Stomach smooth muscle (tissue), 2 donors: ENCODE results near the gene NOS1AP.
"Not testable (repeated sequence)": the region's sequence is repeated elsewhere in the genome, so short reads cannot be mapped to it uniquely, and the experiment has no call there.

Experiments used
- H3K27ac ChIP-seq: one replicate; pipeline ENCODE4 v1.7.0; 2013; ENCODE audit warnings: mild to moderate bottlenecking, low read length, inconsistent platforms
- H3K27me3 ChIP-seq, 2 donors: one replicate each; pipeline ENCODE4 v1.7.0; 2013; ENCODE audit warnings: low read length in 2 of 2; ENCODE audit not compliant: insufficient read depth in 2 of 2, control insufficient read depth in 1 of 2
- H3K36me3 ChIP-seq, 2 donors: one replicate each; pipeline ENCODE4 v1.7.0; 2013; ENCODE audit warnings: low read length in 2 of 2; ENCODE audit not compliant: control insufficient read depth in 2 of 2, insufficient read depth in 2 of 2
- H3K4me1 ChIP-seq: one replicate; pipeline ENCODE4 v1.7.0; 2013; ENCODE audit warnings: low read length; ENCODE audit not compliant: control insufficient read depth, insufficient read depth
- H3K4me3 ChIP-seq, 2 donors: one replicate each; pipeline ENCODE4 v1.7.0; 2013; ENCODE audit warnings: low read length in 2 of 2
- H3K9ac ChIP-seq, 2 donors: one replicate each; pipeline ENCODE4 v1.7.0; 2013; ENCODE audit warnings: low read length in 2 of 2, mild to moderate bottlenecking in 1 of 2
- H3K9me3 ChIP-seq, 2 donors: one replicate each; pipeline ENCODE4 v1.7.0; 2013; ENCODE audit warnings: low read length in 2 of 2; ENCODE audit not compliant: control insufficient read depth in 2 of 2
- donor health status: healthy.
- donor health status: Pancreatic carcinoma.

The NOS1AP gene

DNA sequence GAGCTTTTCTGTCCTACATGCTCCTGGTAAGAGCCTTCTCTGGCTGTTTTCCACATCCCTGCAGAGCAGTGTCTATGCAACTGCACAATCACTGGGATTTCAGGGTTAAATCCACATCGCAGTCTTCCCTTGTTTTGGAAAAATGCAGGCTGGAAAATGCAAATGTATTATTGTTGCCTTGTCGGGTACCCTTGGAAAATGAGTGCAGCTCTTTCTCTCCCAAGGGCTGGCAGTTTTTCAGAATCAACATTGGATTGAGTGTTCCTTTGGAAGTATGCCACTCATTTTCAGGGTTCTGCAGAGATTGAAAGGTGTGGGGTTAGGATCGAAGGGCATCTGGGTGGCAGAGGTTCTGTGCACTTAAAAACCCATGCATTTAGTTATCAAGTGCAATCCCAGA is 3.2 kb downstream of the NOS1AP start:
- no peak overlapping the region for H3K4me3 ChIP-seq
- H3K27ac ChIP-seq, result no peak overlapping the region
- no peak overlapping the region for H3K9ac ChIP-seq
- H3K27me3 ChIP-seq, result peaks cover 2 to 5% of the 10 kb centered on the region in 2 donors
- H3K9me3 ChIP-seq, result peaks cover 0 to 6% of the 10 kb centered on the region in 2 donors
- no peaks in the 10 kb centered on the region for H3K36me3 ChIP-seq
- H3K4me1 ChIP-seq, result peaks cover 23% of the 10 kb centered on the region

DNA sequence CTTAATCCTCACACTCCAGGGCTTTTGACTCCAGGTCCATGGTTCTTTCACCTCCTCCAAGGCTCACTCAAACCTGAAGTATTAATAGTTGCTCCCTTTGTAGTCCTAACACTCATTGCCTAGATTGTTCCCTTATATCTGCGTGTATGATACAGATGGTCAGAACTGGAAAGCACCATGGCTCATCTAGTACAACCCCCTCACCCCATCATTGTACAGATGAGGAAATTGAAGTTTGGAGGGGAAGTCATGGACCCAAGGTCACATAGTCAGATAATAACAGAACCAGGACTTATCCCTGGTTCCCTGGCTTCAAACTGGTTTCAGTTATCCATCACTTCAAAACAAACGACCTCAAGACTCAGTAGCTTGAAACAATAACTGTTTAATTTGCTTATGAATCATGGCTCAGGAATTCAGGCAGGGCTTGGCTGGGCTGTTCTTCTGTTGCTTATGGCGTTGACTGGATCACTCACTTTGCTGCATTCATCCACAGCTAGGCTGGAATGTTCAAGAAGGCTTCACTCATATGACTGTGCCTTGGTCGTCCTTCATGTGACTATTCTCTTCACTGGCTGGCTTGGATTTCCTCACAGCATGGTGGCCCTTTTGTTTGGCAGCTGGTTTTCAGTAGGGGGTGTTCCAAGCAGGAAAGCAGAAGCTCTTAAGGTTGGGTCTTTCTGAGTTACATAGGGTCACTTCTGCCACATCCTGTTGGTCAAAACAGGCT is 5.0 kb downstream of the NOS1AP start:
- H3K4me3 ChIP-seq, result no peak overlapping the region
- H3K27ac ChIP-seq, result no peak overlapping the region
- H3K36me3 ChIP-seq, result no peaks in the 10 kb centered on the region
- H3K9ac ChIP-seq, result no peak overlapping the region
- H3K27me3 ChIP-seq, result peaks cover 2 to 5% of the 10 kb centered on the region in 2 donors
- peaks cover 0 to 6% of the 10 kb centered on the region in 2 donors for H3K9me3 ChIP-seq
- H3K4me1 ChIP-seq, result peaks cover 16% of the 10 kb centered on the region

DNA sequence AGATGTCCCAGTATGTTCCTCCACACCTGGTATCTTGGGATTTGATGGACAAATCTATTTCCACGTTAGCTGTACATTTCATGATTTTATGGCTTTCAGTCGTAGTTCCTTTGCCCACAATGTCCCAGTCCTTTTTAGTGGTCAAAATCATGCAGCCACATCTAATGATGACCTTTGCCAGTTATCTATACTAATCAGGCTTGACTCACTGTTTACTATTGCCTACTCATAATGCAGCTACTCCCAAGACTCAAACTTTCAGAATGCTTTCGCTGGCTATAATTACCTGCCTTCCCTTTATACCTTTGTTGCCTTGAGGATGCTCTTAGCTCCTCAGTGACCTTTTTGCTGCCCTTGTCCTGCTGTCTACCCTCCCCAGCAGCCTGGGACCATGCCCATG is 6.4 kb downstream of the NOS1AP start:
- Histone ChIP-seq H3K4me1 (peaks cover 10% of the 10 kb centered on the region), H3K36me3 (no peaks in the 10 kb centered on the region), H3K27me3 (peaks cover 0 to 2% of the 10 kb centered on the region in 2 donors), H3K9ac (no peak overlapping the region), H3K27ac (no peak overlapping the region), H3K4me3 (no peak overlapping the region), H3K9me3 (peaks cover 0 to 6% of the 10 kb centered on the region in 2 donors)

DNA sequence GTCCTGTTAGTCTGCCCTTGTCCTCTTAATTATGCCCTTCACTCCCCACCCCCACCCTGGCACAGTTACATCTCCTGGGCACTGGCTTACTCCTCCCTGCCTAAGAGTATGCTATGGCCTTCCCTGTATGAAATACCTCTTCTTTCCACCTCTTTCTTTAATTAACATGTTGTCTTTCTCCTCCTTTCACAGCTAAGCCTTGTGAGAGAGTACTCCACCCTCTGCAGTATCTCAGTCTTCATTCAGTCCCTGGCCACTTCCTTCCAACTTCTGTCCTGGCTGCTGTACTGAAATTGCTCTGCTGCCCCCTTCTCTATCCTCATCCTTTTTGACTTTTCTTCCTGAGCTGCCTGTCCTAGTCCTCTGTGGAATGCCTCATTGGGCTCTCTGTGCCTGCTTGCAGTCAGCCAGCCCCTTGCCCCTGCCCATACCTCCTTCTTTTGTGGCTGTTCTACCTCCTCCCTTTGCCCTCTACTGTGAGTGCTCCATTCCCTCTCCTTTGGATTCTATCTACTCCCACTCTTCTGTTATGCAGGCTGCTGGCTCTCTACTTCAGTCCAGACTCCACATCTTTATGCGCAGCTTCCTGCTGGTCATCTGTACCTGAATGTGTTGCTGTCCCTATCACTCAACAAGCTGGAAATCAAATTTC is 8.3 kb downstream of the NOS1AP start:
- Histone ChIP-seq H3K4me1 (peaks cover 6% of the 10 kb centered on the region), H3K9ac (no peak overlapping the region), H3K36me3 (no peaks in the 10 kb centered on the region), H3K27me3 (no peaks in the 10 kb centered on the region), H3K9me3 (peaks cover 0 to 6% of the 10 kb centered on the region in 2 donors), H3K4me3 (no peak overlapping the region), H3K27ac (no peak overlapping the region)

DNA sequence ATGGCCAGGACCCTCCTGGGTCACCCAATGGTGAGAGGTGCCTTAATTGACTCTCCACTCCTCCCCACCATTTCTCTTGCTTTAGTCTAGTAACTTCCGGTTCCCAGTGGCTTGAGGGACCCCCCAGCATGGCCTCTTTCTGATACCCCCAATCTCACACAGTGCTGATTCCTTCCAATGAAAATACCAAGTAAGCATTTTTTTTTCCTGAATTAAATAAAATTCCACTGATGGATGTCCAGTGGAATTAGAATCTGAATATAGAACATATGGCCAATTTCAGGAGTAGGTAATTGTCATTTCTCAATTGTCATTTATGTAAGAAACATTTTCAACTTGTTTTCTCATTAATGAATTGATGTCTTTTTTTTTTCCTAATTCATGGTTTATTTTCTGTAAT is 9.5 kb downstream of the NOS1AP start:
- Histone ChIP-seq H3K27ac (no peak overlapping the region), H3K4me3 (no peak overlapping the region), H3K36me3 (no peaks in the 10 kb centered on the region), H3K4me1 (peaks cover 4% of the 10 kb centered on the region), H3K9me3 (peaks cover 0 to 6% of the 10 kb centered on the region in 2 donors), H3K27me3 (no peaks in the 10 kb centered on the region), H3K9ac (no peak overlapping the region)

DNA sequence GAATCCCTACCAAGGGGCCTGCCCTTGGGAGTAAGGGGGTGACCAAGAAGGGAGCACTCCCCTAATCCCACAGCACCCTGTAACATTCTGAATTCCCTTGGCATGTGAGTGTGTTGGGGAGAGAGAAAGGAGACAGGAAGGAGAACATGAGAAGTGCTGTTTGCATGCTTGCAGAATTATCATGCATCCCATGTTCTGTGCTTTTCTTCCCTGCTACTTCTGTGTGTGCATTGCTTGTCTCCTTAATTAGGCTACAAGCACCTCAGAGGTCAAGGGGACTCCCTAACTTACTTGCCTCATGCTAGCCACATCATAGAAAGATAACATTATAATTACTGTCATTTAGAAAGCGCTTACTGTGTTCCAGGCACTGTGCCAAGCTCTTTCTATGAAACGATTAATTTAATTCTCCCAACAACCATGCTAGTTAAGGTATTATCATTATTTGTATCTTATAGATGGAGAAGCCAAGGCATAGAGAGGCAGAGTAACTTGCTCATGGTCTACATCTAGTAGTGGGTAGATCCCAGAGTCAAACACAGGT is 11.1 kb downstream of the NOS1AP start:
- Histone ChIP-seq H3K27ac (no peak overlapping the region), H3K4me3 (no peak overlapping the region), H3K27me3 (no peaks in the 10 kb centered on the region), H3K9me3 (no peaks in the 10 kb centered on the region), H3K9ac (no peak overlapping the region), H3K36me3 (no peaks in the 10 kb centered on the region), H3K4me1 (peaks cover 4% of the 10 kb centered on the region)

DNA sequence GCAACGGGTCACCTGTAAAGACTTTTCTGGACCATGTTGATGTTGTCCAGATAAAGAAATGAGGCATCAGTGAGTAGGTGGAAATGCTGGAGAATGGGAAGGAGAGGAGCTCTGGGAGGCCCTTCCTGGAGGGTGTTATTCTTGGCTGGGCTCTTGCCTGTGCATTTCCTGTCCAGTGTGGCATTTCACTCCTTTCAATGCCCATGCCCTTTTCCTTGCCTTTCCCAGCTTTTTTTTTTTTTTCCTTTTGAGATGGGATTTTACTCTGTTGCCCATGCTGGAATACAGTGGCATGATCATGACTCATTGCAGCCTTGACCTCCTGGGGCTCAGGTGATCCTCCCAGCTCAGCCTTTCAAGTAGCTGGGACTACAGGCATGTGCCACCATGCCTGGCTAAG is 11.8 kb downstream of the NOS1AP start:
- Histone ChIP-seq H3K9me3 (no peaks in the 10 kb centered on the region), H3K36me3 (no peaks in the 10 kb centered on the region), H3K4me3 (no peak overlapping the region), H3K4me1 (peaks cover 4% of the 10 kb centered on the region), H3K27me3 (no peaks in the 10 kb centered on the region), H3K27ac (no peak overlapping the region), H3K9ac (no peak overlapping the region)

DNA sequence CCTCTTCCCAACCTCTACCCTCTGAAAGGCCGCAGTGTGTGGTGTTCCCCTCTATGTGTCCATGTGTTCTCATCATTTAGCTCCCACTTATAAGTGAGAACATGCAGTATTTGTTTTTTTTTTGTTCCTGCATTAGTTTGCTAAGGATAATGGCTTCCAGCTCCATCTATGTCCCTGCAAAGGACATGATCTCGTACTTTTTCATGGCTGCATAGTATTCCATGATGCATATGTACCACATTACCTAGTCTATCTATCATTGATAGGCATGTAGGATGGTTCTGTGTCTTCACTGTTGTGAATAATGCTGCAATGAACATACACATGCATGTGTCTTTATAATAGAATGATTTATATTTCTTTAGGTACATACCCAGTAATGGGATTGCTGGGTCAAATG is 12.6 kb downstream of the NOS1AP start:
- not testable (repeated sequence) for H3K36me3 ChIP-seq, H3K9me3 ChIP-seq, H3K9ac ChIP-seq, H3K4me1 ChIP-seq, H3K27me3 ChIP-seq, H3K27ac ChIP-seq, H3K4me3 ChIP-seq

DNA sequence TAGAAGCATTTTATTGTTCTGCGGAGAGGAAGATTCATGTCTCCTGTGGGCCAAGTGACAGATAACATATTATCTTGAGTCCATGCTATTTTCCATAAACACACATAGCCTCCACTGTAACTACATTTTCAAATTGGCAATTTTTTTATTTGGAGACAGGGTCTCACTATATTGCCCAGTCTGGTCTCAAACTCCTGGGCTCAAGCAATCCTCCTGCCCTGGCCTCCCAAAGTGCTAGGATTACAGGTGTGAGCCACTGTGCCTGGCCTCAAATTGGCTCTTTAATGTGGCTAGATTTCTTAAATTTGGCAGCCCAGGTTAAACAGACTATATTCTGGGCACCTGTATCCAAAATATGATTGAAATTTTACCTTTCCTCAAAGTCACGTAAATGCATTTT is 13.8 kb downstream of the NOS1AP start:
- Histone ChIP-seq H3K27ac (no peak overlapping the region), H3K27me3 (no peaks in the 10 kb centered on the region), H3K36me3 (no peaks in the 10 kb centered on the region), H3K4me1 (peaks cover 8% of the 10 kb centered on the region), H3K9me3 (no peaks in the 10 kb centered on the region), H3K4me3 (no peak overlapping the region), H3K9ac (no peak overlapping the region)

DNA sequence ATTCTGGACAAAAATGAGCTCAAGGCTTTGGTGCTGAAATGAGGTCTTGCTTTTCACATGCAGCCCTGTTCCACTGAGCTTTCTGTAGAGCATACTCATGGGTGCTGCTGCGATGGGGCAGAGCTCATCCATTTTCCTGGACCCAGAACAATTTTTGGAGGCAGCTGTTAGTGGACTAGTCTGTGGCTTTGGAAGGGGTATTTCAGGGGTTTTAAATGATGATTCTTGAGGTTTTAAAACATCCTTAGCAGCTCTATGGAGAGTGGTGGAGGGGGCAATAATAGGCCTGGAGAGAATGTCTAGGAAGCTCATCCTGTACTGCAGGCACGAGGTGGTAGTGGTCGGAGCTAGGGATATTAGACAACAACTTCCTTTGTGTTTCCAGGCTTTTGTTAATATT is 16.5 kb downstream of the NOS1AP start:
- H3K27me3 ChIP-seq, result no peaks in the 10 kb centered on the region
- H3K36me3 ChIP-seq, result no peaks in the 10 kb centered on the region
- no peak overlapping the region for H3K27ac ChIP-seq
- H3K4me1 ChIP-seq, result peaks cover 4% of the 10 kb centered on the region
- H3K9me3 ChIP-seq, result no peaks in the 10 kb centered on the region
- H3K9ac ChIP-seq, result no peak overlapping the region
- H3K4me3 ChIP-seq, result no peak overlapping the region

DNA sequence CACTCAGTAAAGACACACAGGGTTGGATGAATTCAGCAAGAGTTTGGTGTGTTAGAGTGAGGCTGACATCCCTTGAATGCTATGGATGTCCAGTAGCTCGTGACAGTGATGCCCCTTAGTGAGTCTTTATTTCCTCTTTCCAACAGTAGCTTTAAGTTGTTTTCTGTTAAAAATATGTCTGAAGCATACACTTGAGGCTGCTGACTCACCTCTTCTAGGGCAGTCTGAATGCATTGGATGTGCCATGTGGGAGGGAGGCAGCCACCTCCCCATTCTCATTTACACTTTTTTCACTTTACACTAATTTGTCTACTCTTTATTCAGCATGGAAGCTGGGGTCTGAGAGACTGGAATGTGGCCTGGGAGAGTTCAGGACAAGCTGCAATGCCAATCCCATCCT is 17.6 kb downstream of the NOS1AP start:
- H3K36me3 ChIP-seq, result no peaks in the 10 kb centered on the region
- no peak overlapping the region for H3K9ac ChIP-seq
- no peaks in the 10 kb centered on the region for H3K9me3 ChIP-seq
- no peak overlapping the region for H3K4me3 ChIP-seq
- no peak overlapping the region for H3K27ac ChIP-seq
- no peaks in the 10 kb centered on the region for H3K27me3 ChIP-seq
- H3K4me1 ChIP-seq, result peaks cover 11% of the 10 kb centered on the region
